Measurements from ENCODE around the gene LAMTOR1. TPM values are rescaled to one million over a fixed set of nuclear protein-coding genes. Genes with fewer than 3 reads are reported as not detected.
A peak's percentile ranks its signal among the peaks of the same experiment; 100 is the strongest.

The LAMTOR1 gene
- total and polyA plus RNA-seq, 3 experiments from 2014 or later, result 77.3 to 82.3 (median 79.2) TPM

DNA sequence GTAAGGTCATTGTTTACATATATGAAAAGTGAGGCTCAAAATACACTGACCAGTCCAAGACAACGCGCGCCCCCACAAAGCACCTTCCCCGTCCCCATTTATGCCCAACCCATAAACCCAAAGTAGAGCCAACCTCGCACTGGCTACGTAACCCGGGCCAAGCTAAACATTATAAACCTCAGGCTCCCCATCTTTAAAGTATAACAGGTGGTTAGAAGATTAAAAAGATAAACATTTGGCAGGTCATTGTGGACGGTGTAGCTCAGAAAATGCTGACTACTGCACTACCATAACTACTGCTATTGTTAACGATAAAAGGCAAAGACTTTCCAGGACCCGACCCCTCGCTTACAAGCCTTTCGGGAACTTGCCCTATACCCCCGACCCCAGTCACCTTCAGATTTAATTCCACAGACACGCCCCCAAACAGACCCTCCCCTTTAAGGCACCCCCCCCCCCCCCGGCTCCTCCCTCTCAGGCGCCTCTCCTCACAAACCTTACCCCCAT lies 23.2 kb downstream of the LAMTOR1 start:
- peak in 4 of 5 donors; percentile 15 to 56 (median 42) for DNase-seq
- no peaks in the 10 kb centered on the region for H3K9me3 Mint-ChIP-seq
- H3K27ac Mint-ChIP-seq, result peak overlapping the region; percentile 95 to 99 (median 98)
- Histone ChIP-seq H3K27me3 (ENCODE audit: insufficient read depth, low read length, poor library complexity, severe bottlenecking) (no peaks in the 10 kb centered on the region), H3K4me1 (ENCODE audit: insufficient read depth, low read length) (peaks cover 20% of the 10 kb centered on the region), H3K27ac (ENCODE audit: low read depth, low read length) (peak overlapping the region; percentile 88), H3K4me3 (ENCODE audit: low read length) (peak overlapping the region; percentile 67), H3K36me3 (ENCODE audit: insufficient read depth, low read length) (no peaks in the 10 kb centered on the region), H3K9me3 (ENCODE audit: low read length) (no peaks in the 10 kb centered on the region)
- peaks cover 0 to 7% (median 2%) of the 10 kb centered on the region in 3 donors for H3K36me3 Mint-ChIP-seq
- H3K4me1 Mint-ChIP-seq, result peaks cover 30 to 49% (median 46%) of the 10 kb centered on the region in 3 donors
- ChIA-PET CTCF (interaction anchor here (1.1 to 1.2 kb wide), 2 partner anchors 32 to 54 kb away, joined by 3 read pairs; no protein-coding TSS in a partner anchor), POLR2A (interaction anchor here (0.7 to 2.3 kb wide), 2 partner anchors 33 to 39 kb away, joined by 4 to 12 read pairs; partner anchors contain the start of gene ANAPC15)
- no peaks in the 10 kb centered on the region for H3K27me3 Mint-ChIP-seq
- H3K4me3 Mint-ChIP-seq, result peak overlapping the region; percentile 77 to 92 (median 90)

DNA sequence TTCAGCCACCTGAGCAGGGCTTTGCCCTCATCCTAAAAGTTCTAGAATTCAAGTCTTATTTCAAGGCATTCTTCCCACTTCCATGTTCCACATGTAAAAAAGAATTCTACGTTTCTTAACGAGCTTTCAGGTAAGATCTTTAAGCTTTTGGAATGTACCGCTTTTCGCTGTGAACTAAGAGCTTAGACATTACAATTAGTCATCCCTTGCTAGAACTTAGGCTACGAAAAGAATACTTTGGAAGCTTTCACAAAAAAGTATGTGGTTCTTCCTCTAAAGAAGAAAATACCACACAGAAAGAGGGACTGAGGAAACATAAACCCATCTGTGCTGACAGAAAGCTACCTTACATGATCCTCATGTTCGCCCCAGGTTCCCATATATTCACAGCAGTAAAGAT lies 24.6 kb downstream of the LAMTOR1 start:
- peak overlapping the region; percentile 35 to 92 (median 67) for H3K4me3 Mint-ChIP-seq
- peaks cover under 1 to 8% (median 3%) of the 10 kb centered on the region in 3 donors for H3K36me3 Mint-ChIP-seq
- ChIA-PET POLR2A (interaction anchor here (1.1 to 2.3 kb wide), 2 partner anchors 36 to 38 kb away, joined by 3 to 12 read pairs; no protein-coding TSS in a partner anchor), CTCF (interaction anchor here (0.8 to 1.7 kb wide), 5 partner anchors 9 to 65 kb away, joined by 3 to 7 read pairs (median 3); no protein-coding TSS in a partner anchor)
- no peak for DNase-seq
- H3K27ac Mint-ChIP-seq, result peak overlapping the region in 6 of 8 donors; percentile 26 to 98 (median 78)
- no peaks in the 10 kb centered on the region for H3K27me3 ChIP-seq (ENCODE audit: insufficient read depth, low read length, poor library complexity, severe bottlenecking)
- no peaks in the 10 kb centered on the region for H3K36me3 ChIP-seq (ENCODE audit: insufficient read depth, low read length)
- H3K27me3 Mint-ChIP-seq, result no peaks in the 10 kb centered on the region
- H3K27ac ChIP-seq (ENCODE audit: low read depth, low read length), result peak overlapping the region; percentile 38
- peaks cover 20% of the 10 kb centered on the region for H3K4me1 ChIP-seq (ENCODE audit: insufficient read depth, low read length)
- H3K4me3 ChIP-seq (ENCODE audit: low read length), result no peak overlapping the region
- H3K9me3 Mint-ChIP-seq, result no peaks in the 10 kb centered on the region
- peaks cover 30 to 49% (median 46%) of the 10 kb centered on the region in 3 donors for H3K4me1 Mint-ChIP-seq
- no peaks in the 10 kb centered on the region for H3K9me3 ChIP-seq (ENCODE audit: low read length)

DNA sequence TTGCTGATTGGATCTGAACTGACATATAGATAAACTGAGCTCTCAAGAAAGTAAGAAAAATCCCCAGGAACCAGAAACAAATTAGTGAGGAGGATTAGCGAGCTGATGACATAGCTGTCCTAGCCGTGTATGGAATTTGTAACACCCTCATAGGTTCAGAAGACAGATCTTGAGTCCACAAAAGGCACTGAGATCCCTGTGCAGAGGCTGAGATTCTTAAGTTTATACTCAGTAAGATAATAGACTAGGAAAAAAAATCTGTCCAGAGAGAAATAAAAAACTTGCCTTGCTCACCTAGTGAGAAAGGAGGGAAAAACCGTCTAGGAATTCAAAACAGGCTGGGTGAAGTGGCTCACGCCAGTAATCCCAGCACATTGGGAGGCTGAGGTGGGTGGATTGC lies 27.3 kb downstream of the LAMTOR1 start:
- Histone ChIP-seq H3K36me3 (ENCODE audit: insufficient read depth, low read length) (no peaks in the 10 kb centered on the region), H3K27ac (ENCODE audit: low read depth, low read length) (no peak overlapping the region), H3K27me3 (ENCODE audit: insufficient read depth, low read length, poor library complexity, severe bottlenecking) (no peaks in the 10 kb centered on the region), H3K4me3 (ENCODE audit: low read length) (no peak overlapping the region), H3K4me1 (ENCODE audit: insufficient read depth, low read length) (peaks cover 11% of the 10 kb centered on the region), H3K9me3 (ENCODE audit: low read length) (no peaks in the 10 kb centered on the region)
- peak overlapping the region in 2 of 8 donors; percentile 36 to 60 for H3K27ac Mint-ChIP-seq
- no peak overlapping the region for H3K4me3 Mint-ChIP-seq
- CTCF ChIA-PET, result interaction anchor here (0.9 to 1.3 kb wide), 2 partner anchors 32 to 35 kb away, joined by 3 to 4 read pairs; no protein-coding TSS in a partner anchor
- H3K27me3 Mint-ChIP-seq, result no peaks in the 10 kb centered on the region
- H3K36me3 Mint-ChIP-seq, result peaks cover 4 to 11% (median 7%) of the 10 kb centered on the region in 3 donors
- POLR2A ChIA-PET, result no interaction called here
- no peak for DNase-seq
- H3K4me1 Mint-ChIP-seq, result peaks cover 24 to 43% (median 35%) of the 10 kb centered on the region in 3 donors
- H3K9me3 Mint-ChIP-seq, result no peaks in the 10 kb centered on the region

DNA sequence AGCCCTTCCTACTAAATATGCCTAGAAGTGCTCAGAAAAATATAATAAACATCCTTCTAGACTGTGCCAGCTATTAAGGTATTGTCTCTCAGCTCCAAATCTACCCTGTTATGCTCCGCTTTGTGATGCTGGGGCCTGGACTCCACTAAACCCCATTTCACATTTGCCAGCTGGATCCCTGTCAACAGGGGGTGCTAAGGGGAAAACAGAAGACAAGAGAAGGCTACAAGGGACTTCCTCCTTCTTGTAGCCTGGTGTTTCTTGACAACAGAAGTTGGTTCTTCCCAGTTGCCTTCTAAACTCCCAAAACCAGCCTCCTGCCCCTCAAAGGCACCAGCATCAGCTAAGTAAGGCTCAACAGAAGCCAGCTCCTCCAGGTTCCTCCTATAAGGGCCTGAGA lies 28.0 kb downstream of the LAMTOR1 start:
- no peak overlapping the region for H3K4me3 ChIP-seq (ENCODE audit: low read length)
- H3K27ac ChIP-seq (ENCODE audit: low read depth, low read length), result no peak overlapping the region
- Mint-ChIP-seq H3K9me3 (no peaks in the 10 kb centered on the region), H3K4me1 (peaks cover 22 to 40% (median 35%) of the 10 kb centered on the region in 3 donors), H3K27ac (peak overlapping the region in 2 of 8 donors; percentile 37 to 60), H3K27me3 (no peaks in the 10 kb centered on the region), H3K36me3 (peaks cover 4 to 10% (median 7%) of the 10 kb centered on the region in 3 donors), H3K4me3 (no peak overlapping the region)
- H3K36me3 ChIP-seq (ENCODE audit: insufficient read depth, low read length), result no peaks in the 10 kb centered on the region
- no peaks in the 10 kb centered on the region for H3K9me3 ChIP-seq (ENCODE audit: low read length)
- no peak for DNase-seq
- H3K27me3 ChIP-seq (ENCODE audit: insufficient read depth, low read length, poor library complexity, severe bottlenecking), result no peaks in the 10 kb centered on the region
- H3K4me1 ChIP-seq (ENCODE audit: insufficient read depth, low read length), result peaks cover 13% of the 10 kb centered on the region
- CTCF ChIA-PET, result interaction anchor here (0.9 to 1.3 kb wide), 3 partner anchors 15 to 35 kb away, joined by 3 to 4 read pairs (median 3); no protein-coding TSS in a partner anchor
- POLR2A ChIA-PET, result no interaction called here

DNA sequence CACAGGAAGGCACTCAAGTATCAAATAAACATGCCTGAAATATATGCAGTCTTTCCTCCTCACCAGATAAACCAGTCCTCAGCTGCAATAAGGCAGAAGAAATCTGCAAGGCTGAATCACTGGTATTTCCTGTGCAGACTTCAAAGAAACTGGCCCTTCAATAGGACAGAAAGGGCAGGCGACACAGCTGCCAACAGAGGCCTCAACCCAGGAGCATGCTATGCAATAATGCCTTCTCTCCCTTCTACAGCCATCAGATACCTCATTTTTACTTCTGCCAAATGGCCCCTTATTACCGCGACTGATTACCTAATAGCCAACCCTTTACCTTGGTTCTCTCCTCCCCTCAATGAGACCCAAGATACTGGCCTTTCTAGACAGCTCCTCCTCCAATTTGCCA lies 30.7 kb downstream of the LAMTOR1 start:
- no peak overlapping the region for H3K27ac ChIP-seq (ENCODE audit: low read depth, low read length)
- Mint-ChIP-seq H3K4me1 (peaks cover 18 to 31% (median 30%) of the 10 kb centered on the region in 3 donors), H3K27ac (peak overlapping the region in 3 of 8 donors; percentile 29 to 88 (median 48)), H3K9me3 (no peaks in the 10 kb centered on the region), H3K4me3 (no peak overlapping the region), H3K36me3 (peaks cover 4 to 24% (median 10%) of the 10 kb centered on the region in 3 donors), H3K27me3 (no peaks in the 10 kb centered on the region)
- H3K4me3 ChIP-seq (ENCODE audit: low read length), result no peak overlapping the region
- H3K36me3 ChIP-seq (ENCODE audit: insufficient read depth, low read length), result no peaks in the 10 kb centered on the region
- no peak for DNase-seq
- POLR2A ChIA-PET, result no interaction called here
- CTCF ChIA-PET, result no interaction called here
- H3K9me3 ChIP-seq (ENCODE audit: low read length), result no peaks in the 10 kb centered on the region
- peaks cover 5% of the 10 kb centered on the region for H3K4me1 ChIP-seq (ENCODE audit: insufficient read depth, low read length)
- H3K27me3 ChIP-seq (ENCODE audit: insufficient read depth, low read length, poor library complexity, severe bottlenecking), result no peaks in the 10 kb centered on the region

DNA sequence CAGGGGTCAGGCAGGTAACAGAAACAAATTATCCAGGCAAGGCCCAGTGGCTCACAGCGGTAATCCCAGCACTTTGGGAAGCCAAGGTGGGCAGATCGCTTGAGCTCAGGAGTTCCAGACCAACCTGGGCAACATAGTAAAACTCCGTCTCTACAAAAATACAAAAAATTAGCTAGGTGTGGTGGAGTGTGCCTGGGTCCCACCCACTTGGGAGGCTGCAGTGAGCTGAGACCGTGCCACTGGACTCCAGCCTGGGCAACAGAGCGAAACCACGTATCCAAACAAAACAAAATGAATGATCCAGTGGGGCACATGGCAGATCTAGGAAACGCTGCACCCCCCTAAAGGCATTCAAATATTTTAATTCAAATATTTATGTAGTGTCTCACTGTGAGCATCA lies 32.6 kb downstream of the LAMTOR1 start:
- CTCF ChIA-PET, result no interaction called here
- H3K4me3 ChIP-seq (ENCODE audit: low read length), result no peak overlapping the region
- peaks cover 4 to 24% (median 8%) of the 10 kb centered on the region in 3 donors for H3K36me3 Mint-ChIP-seq
- POLR2A ChIA-PET, result no interaction called here
- no peaks in the 10 kb centered on the region for H3K36me3 ChIP-seq (ENCODE audit: insufficient read depth, low read length)
- H3K27ac ChIP-seq (ENCODE audit: low read depth, low read length), result no peak overlapping the region
- peaks cover 15 to 27% (median 23%) of the 10 kb centered on the region in 3 donors for H3K4me1 Mint-ChIP-seq
- no peaks in the 10 kb centered on the region for H3K27me3 Mint-ChIP-seq
- no peak overlapping the region for H3K4me3 Mint-ChIP-seq
- H3K9me3 Mint-ChIP-seq, result no peaks in the 10 kb centered on the region
- no peaks in the 10 kb centered on the region for H3K9me3 ChIP-seq (ENCODE audit: low read length)
- H3K4me1 ChIP-seq (ENCODE audit: insufficient read depth, low read length), result peaks cover 5% of the 10 kb centered on the region
- H3K27me3 ChIP-seq (ENCODE audit: insufficient read depth, low read length, poor library complexity, severe bottlenecking), result no peaks in the 10 kb centered on the region
- peak overlapping the region in 3 of 8 donors; percentile 20 to 75 (median 25) for H3K27ac Mint-ChIP-seq
- no peak for DNase-seq

DNA sequence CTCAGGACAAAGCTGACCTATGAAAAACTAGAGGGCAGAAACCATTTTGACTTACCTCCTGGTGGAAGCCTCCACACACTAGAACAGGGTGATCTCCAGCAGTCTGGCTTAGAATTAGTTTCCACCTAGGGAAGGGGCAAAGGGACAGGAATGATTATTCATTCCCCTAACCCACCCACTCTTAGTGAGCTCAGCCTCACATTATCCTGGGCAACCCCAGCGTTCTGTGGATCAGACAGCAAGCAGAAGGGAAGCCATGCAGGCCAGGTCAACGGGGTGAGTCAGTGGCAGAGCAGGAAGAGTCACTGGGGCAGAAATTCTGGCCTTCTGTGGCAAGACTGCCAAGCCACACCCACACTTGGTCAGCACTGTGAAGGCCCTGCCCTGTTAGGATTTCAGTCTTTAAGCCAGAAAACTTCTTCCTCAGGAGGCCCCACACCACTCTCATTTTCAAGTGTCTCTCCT lies 33.3 kb downstream of the LAMTOR1 start:
- no peaks in the 10 kb centered on the region for H3K27me3 ChIP-seq (ENCODE audit: insufficient read depth, low read length, poor library complexity, severe bottlenecking)
- POLR2A ChIA-PET, result no interaction called here
- no peaks in the 10 kb centered on the region for H3K36me3 ChIP-seq (ENCODE audit: insufficient read depth, low read length)
- DNase-seq, result no peak
- peak overlapping the region in 3 of 8 donors; percentile 33 to 83 (median 63) for H3K27ac Mint-ChIP-seq
- H3K4me3 Mint-ChIP-seq, result no peak overlapping the region
- H3K4me1 Mint-ChIP-seq, result peaks cover 15 to 24% (median 23%) of the 10 kb centered on the region in 3 donors
- H3K36me3 Mint-ChIP-seq, result peaks cover 4 to 24% (median 8%) of the 10 kb centered on the region in 3 donors
- no peaks in the 10 kb centered on the region for H3K27me3 Mint-ChIP-seq
- CTCF ChIA-PET, result no interaction called here
- no peak overlapping the region for H3K27ac ChIP-seq (ENCODE audit: low read depth, low read length)
- no peak overlapping the region for H3K4me3 ChIP-seq (ENCODE audit: low read length)
- no peaks in the 10 kb centered on the region for H3K9me3 Mint-ChIP-seq
- H3K4me1 ChIP-seq (ENCODE audit: insufficient read depth, low read length), result peaks cover 5% of the 10 kb centered on the region
- H3K9me3 ChIP-seq (ENCODE audit: low read length), result no peaks in the 10 kb centered on the region

DNA sequence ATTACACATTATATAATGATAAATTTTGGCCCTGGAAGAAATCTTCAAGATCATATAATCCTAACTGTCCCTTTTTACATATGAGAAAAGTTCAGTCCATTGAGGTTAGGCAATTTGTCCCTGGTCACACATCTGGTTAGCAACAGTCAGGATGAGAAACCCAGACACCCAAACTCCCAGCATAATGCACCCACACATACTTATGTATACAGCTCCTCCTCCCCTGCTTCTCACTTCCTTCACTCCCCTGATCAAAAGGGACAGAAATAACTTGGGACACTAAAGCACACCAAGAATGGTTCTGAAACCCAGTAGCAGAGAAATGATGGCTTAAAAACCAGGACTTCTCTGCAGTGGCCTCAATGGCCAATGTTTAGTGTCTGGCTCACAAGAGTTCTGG lies 33.9 kb downstream of the LAMTOR1 start:
- H3K4me3 ChIP-seq (ENCODE audit: low read length), result no peak overlapping the region
- CTCF ChIA-PET, result no interaction called here
- Mint-ChIP-seq H3K4me1 (peaks cover 15 to 24% (median 23%) of the 10 kb centered on the region in 3 donors), H3K27me3 (no peaks in the 10 kb centered on the region), H3K9me3 (no peaks in the 10 kb centered on the region), H3K4me3 (no peak overlapping the region), H3K27ac (peak overlapping the region in 6 of 8 donors; percentile 33 to 90 (median 78)), H3K36me3 (peaks cover 4 to 23% (median 8%) of the 10 kb centered on the region in 3 donors)
- H3K9me3 ChIP-seq (ENCODE audit: low read length), result no peaks in the 10 kb centered on the region
- H3K36me3 ChIP-seq (ENCODE audit: insufficient read depth, low read length), result no peaks in the 10 kb centered on the region
- H3K4me1 ChIP-seq (ENCODE audit: insufficient read depth, low read length), result peaks cover 5% of the 10 kb centered on the region
- H3K27ac ChIP-seq (ENCODE audit: low read depth, low read length), result no peak overlapping the region
- POLR2A ChIA-PET, result no interaction called here
- no peak for DNase-seq
- H3K27me3 ChIP-seq (ENCODE audit: insufficient read depth, low read length, poor library complexity, severe bottlenecking), result no peaks in the 10 kb centered on the region
